GM19328 (cell line): ENCODE measurements around the gene KRTAP12-2.
"Not testable (repeated sequence)": the region's sequence is repeated elsewhere in the genome, so short reads cannot be mapped to it uniquely, and the experiment has no call there.

Source experiments
- ATAC-seq: cut with Tn5 transposase; IDR thresholded peaks from one replicate; pipeline ENCODE4 v1.9.1; 2021; ENCODE audit warnings: mild to moderate bottlenecking, moderate library complexity; ENCODE audit not compliant: unreplicated experiment

KRTAP12-2 gene

DNA sequence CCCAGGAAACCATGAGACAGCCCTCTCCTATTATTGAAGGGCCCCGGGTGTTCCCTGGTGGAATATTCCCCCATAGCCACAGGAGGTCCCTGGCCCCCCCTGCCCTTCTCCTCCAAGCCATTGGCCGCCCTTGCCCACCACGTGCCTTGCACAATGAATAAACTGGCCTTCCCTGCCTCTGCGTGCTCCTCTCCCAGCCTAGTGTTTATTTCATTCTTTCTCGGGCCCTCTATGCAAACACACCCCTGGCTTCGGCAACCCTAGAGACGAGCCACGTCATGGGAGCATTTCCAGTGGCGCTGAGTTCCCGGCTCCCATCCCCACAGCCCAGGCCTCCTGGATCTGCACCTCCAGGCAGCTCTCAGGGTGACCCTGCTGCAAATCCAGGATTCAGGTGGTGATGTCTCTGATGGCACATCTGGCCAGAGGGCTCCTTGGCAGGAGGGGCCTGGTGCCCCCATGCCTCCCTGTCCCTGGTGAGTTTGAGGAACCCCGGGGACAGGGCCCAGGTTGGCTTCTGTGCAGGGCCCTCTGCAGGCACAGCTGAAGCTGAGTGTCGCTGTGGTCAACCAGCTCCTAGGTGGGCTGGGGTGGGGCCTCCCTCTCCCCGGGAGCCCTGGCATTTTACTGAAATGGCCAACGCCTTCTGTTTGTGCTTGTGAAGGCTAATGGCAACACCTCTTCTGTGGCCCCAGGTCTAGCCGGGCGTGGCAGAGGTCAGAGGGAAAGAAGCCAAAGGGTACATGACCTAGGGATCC, 36.4 kb upstream of the KRTAP12-2 start:
- ATAC-seq, result no peak

DNA sequence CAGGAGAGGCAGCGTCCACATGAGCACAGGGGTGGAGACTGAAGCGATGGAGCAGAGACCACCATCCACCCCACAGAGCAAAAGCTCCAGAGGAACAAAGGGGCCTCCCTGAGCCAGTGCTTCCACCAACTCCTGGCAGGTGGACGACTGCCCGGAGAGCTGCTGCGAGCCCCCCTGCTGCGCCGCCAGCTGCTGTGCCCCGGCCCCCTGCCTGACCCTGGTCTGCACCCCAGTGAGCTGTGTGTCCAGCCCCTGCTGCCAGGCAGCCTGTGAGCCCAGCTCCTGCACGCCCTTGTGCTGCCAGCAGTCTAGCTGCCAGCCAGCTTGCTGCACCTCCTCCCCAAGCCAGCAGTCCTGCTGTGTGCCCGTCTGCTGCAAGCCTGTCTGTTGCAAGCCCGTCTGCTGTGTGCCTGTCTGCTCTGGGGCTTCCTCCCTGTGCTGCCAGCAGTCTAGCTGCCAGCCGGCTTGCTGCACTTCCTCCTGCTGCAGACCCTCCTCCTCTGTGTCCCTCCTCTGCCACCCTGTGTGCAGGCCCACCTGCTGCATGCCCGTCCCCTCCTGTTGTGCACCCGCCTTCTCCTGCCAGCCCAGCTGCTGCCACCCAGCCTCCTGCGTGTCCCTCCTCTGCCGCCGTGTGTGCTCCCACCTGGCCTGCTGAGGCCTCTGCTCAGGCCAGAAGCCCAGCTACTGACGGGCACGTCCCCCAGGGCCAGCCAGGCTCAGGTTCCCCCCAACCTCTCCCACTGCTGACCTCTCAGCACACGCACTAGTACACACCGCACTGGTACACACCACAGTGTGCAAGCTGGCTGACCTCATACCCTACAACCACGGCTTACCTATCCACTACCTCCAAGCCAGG, 35.6 kb upstream of the KRTAP12-2 start:
- ATAC-seq, result no peak

GRCh38 chr21:44701541-44701940, 34.8 kb upstream of the KRTAP12-2 start:
- no peak for ATAC-seq

DNA sequence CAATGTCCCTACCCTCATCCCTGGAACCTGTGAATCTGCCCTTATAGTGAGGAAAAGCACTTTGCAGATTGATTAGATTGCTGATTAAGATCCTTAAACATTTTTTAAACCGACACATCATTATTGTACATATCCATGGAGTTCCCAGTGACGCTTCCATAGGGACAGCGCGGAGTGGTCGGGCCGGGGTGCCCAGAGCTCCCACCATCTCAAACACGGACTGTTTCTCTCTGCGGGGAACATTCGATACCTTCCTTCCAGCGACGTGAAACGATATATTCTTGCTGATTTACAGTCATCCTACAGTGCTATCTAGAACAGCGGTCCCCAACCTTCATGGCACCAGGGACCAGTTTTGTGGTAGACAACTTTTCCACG, 34.3 kb upstream of the KRTAP12-2 start:
- no peak for ATAC-seq

GRCh38 chr21:44700101-44701022, 33.6 kb upstream of the KRTAP12-2 start:
- no peak for ATAC-seq

DNA sequence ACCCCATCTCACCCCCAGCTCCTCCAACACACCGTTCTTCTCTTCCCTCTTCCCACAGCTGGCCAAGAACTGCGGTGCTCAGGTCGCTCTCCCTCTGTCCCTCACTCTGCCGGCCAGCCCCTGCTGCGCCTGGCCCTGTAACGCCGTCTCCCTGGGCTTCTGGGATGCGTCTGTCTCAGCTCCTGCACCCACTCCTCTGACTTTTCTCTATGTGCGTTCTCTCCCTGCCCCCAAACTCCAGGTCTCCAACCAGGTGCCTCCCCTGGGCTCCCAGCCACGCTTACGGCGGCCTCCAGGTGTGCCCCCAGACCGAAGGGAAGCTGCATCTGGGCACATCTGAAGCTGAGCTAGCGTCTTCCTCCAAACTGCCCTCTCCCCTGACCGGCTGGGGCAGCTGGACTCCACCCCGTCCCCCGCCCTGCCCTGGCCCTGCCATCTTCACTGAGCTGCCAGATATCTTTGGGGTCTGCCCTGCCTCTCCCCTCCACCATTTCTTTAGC, 32.8 kb upstream of the KRTAP12-2 start:
- ATAC-seq, result no peak

GRCh38 chr21:44697811-44698734, 31.3 kb upstream of the KRTAP12-2 start:
- no peak for ATAC-seq

DNA sequence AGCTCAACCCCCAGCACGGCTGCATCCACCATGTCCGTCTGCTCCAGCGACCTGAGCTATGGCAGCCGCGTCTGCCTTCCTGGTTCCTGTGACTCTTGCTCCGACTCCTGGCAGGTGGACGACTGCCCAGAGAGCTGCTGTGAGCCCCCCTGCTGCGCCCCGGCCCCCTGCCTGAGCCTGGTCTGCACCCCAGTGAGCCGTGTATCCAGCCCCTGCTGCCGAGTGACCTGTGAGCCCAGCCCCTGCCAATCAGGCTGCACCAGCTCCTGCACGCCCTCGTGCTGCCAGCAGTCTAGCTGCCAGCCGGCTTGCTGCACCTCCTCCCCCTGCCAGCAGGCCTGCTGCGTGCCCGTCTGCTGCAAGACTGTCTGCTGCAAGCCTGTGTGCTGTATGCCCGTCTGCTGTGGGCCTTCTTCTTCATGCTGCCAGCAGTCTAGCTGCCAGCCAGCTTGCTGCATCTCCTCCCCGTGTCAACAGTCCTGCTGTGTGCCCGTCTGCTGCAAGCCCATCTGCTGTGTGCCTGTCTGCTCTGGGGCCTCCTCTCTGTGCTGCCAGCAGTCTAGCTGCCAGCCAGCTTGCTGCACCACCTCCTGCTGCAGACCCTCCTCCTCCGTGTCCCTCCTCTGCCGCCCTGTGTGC, 30.6 kb upstream of the KRTAP12-2 start, which contains the start of gene KRTAP10-12:
Gene KRTAP10-12 (plus strand): TSS at position 1 of the 639 bp plus-strand sequence. CDS start 30 bp downstream, at position 31.
- not testable (repeated sequence) for ATAC-seq

DNA sequence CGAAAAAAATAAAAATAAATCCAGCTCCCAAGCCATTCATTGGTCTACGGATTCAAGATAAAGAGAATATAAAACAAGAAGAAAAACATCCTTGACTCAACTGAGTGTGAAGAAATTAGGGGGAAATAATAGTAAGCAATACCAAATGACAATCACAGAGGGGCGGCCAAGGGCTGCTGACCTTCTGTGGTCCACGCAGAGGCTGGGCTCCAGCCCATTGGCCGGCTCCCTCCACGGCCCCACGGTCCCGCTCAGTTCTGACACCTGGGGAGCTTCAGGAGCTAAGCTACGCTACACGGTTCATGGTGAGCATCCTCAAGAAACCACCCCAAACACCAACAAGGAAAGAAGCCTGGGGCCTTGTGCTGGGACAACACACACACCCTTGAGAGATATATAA, 29.8 kb upstream of the KRTAP12-2 start:
- no peak for ATAC-seq

DNA sequence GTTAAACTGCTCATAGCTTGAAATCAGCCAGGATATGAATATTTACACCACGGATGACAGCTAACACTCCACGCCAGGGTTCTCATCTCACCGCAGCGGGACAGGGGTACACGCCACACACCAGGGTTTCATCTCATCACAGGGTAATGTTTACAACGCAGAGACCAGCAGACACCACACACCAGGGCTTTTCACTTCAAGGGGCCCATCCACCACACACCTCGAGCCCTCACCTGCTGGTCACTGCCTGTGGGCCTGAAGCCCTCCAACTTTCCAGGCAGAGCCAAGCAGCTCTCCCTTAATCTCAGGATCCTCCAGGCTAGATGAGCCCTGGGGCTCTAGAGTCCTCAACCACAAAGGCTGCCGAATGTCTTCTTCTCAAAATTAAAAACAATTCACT, 28.9 kb upstream of the KRTAP12-2 start:
- no peak for ATAC-seq

GRCh38 chr21:44695184-44695583, 28.5 kb upstream of the KRTAP12-2 start:
- ATAC-seq, result no peak

GRCh38 chr21:44694776-44695175, 28.0 kb upstream of the KRTAP12-2 start:
- ATAC-seq, result no peak

DNA sequence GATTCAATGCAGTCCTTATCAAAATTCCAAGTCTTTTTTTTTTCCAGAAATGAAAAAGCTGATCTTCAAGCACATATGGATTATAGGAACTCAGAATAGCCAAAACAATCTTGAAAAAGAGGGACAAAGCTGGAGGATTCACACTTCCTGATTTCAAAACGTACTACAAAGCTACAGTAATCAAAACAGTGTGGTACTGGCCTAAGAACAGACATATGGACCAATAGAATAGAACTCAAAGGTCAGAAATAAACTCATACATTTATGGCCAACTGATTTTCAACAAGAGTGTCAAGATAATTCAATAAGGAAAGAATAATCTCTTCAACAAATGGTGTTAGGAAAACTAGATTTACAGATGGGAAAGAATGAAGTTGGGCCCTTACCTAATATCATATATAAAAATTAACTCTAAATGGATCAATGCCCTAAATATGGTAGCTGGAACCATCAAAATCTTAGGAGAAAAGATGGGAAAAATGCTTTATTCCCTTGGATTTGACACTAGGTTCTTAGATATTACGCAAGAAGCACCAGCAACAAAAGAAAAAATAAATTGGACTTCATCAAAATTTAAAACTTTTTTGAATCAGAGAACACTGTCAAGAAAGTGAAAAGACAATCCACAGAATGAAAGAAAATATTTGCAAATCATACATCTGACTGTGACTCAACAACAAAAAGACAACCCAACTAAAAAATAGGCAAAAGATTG, 26.2 kb upstream of the KRTAP12-2 start:
- ATAC-seq, result no peak

GRCh38 chr21:44691686-44692085, 25.0 kb upstream of the KRTAP12-2 start:
- no peak for ATAC-seq

GRCh38 chr21:44689740-44690139, 23.0 kb upstream of the KRTAP12-2 start:
- not testable (repeated sequence) for ATAC-seq

- no peak for ATAC-seq
Measured at GRCh38 chr21:44687671-44688070, 20.9 kb upstream of the KRTAP12-2 start.

DNA sequence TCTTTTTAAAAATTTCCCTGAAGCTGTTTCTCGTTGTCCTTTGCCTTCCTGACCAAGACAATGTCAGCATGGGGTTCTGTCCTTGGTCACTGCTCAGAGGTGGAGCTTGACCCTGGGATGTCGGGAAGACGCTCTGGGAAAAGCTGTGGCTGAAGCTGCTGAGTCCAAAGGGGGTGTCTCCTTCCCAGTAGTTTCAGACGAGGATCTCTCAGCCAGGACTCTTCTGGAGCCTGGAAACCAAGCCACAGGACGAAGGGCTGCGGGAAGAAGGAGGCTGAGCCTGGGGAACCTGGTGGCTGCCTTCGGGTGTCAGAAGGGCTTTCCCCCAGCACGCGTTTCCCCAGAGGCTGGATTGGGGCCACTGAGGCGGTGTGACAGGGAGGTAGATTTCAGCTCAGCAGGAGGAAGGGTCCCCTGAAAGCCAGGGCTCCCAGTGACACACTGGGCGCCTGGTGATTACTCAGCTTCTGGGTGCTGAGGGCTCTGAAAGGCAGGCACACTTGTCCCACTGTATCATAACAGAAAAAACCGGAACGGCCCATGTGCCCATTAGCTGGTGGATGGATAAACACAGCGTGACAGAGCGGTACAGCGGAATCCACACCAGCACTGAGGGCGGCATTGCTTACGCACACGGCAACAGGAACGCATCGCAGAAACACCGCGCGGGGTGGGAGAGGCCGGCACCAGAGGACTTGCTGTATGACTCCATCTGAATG, 20.3 kb upstream of the KRTAP12-2 start:
- ATAC-seq, result no peak
